HCT116 (cell line): ENCODE measurements around the gene CEP112. TPM values are rescaled to one million over a fixed set of nuclear protein-coding genes. Genes with fewer than 3 reads are reported as not detected.

Experiments used
- ATAC-seq: fragments of 200-7000 bp; cut with Tn5 transposase; 2 replicates; pipeline ENCODE4 v1.9.1; 2020; ENCODE audit warnings: mild to moderate bottlenecking, moderate library complexity
- BruUV-seq: library from RNA; stranded (reverse); fragments of 400-500 nt; replicated peaks from 2 replicates; lab custom pipeline; 2021; lab: Mats Ljungman, UMichigan
- CTCF ChIA-PET: fragments of 300-600 bp; sonication (Branson Sonifier 250); formaldehyde crosslinking; loops from one replicate; lab custom pipeline; 2021; ENCODE audit warnings: antibody characterized with exemption; lab: Charles Lee
- POLR2A ChIA-PET: fragments of 300-600, 350-600 bp; sonication (Branson Sonifier 250); formaldehyde crosslinking; loops from one replicate; lab custom pipeline; 2021; ENCODE audit warnings: antibody characterized with exemption; lab: Charles Lee
- RAD21 ChIA-PET, 2 experiments: fragments of 300-600 bp; sonication (Branson Sonifier 250); formaldehyde crosslinking; loops; one replicate each; lab custom pipeline; 2023; ENCODE audit warnings: low total read pairs in 2 of 2; ENCODE audit not compliant: uncharacterized antibody in 2 of 2, unreplicated experiment in 2 of 2, low non-redundant PET in 1 of 2; lab: Charles Lee
- DNase-seq: peaks from one replicate; pipeline ENCODE4 v3.0.0-alpha.2; 2010; ENCODE audit warnings: low read depth, low spot score
- H2AFZ ChIP-seq: fragments of 200-600 bp; shearing (Covaris generic), sonication (generic); 2 replicates; pipeline ENCODE4 v1.6.1; 2017; ENCODE audit warnings: low read depth, mixed run types, mixed read lengths, antibody characterized with exemption, low read length; ENCODE audit not compliant: poor library complexity, severe bottlenecking
- H3K27ac ChIP-seq: 2 replicates; pipeline ENCODE4 v1.5.1; 2012; ENCODE audit warnings: low read depth, low read length
- H3K27me3 ChIP-seq: fragments of 200-600 bp; sonication (generic); 2 replicates; pipeline ENCODE4 v1.6.1; 2016; ENCODE audit warnings: mixed run types, low read length, mixed read lengths; ENCODE audit not compliant: insufficient read depth
- H3K36me3 ChIP-seq, 2 experiments: fragments of 200-500 bp in 1 of 2; fragments of 200-600 bp in 1 of 2; sonication (Bioruptor generic) in 1 of 2; sonication (generic) in 1 of 2; 2 replicates each; pipeline versions ENCODE4 v1.5.1 to v1.6.1; 2014 to 2016; ENCODE audit warnings: low read length in 2 of 2, inconsistent platforms in 1 of 2, mixed read lengths in 1 of 2, mixed run types in 1 of 2; ENCODE audit not compliant: insufficient read depth in 2 of 2, control insufficient read depth in 1 of 2
- H3K4me1 ChIP-seq, 2 experiments: fragments of 200-600 bp in 1 of 2; sonication (generic) in 1 of 2; 2 replicates each; pipeline versions ENCODE4 v1.5.1 to v1.6.1; 2012 to 2017; ENCODE audit warnings: low read length in 2 of 2, inconsistent platforms in 1 of 2, mild to moderate bottlenecking in 1 of 2, mixed read lengths in 1 of 2, mixed run types in 1 of 2, moderate library complexity in 1 of 2; ENCODE audit not compliant: insufficient read depth in 2 of 2, control insufficient read depth in 1 of 2
- H3K4me2 ChIP-seq: fragments of 200-600 bp; sonication (generic); 2 replicates; pipeline ENCODE4 v1.6.1; 2017; ENCODE audit warnings: mixed run types, low read length, mixed read lengths
- H3K4me3 ChIP-seq, 2 experiments: fragments of 200-600 bp in 1 of 2; sonication (generic) in 1 of 2; replicated peaks in 1 of 2; 2 replicates each; pipeline ENCODE4 v1.5.1; 2011 to 2016; ENCODE audit warnings: low read length in 2 of 2, control low read depth in 1 of 2, low read depth in 1 of 2, mild to moderate bottlenecking in 1 of 2, mixed read lengths in 1 of 2, mixed run types in 1 of 2
- H3K79me2 ChIP-seq: fragments of 200-600 bp; sonication (generic); 2 replicates; pipeline ENCODE4 v1.6.1; 2017; ENCODE audit warnings: mild to moderate bottlenecking, mixed run types, low read length, moderate library complexity, mixed read lengths; ENCODE audit not compliant: insufficient read depth
- H3K9ac ChIP-seq: fragments of 200-600 bp; sonication (generic); 2 replicates; pipeline ENCODE4 v1.6.1; 2016; ENCODE audit warnings: low read length, mixed read lengths
- H3K9me2 ChIP-seq: fragments of 200-600 bp; sonication (generic), shearing (Covaris generic); 2 replicates; pipeline ENCODE4 v1.6.1; 2017; ENCODE audit warnings: mixed run types, mild to moderate bottlenecking, moderate library complexity; ENCODE audit not compliant: insufficient read depth
- H3K9me3 ChIP-seq, 2 experiments: fragments of 200-500 bp in 1 of 2; fragments of 200-600 bp in 1 of 2; sonication (Bioruptor generic) in 1 of 2; sonication (generic) in 1 of 2; 2 replicates each; pipeline ENCODE4 v1.6.1; 2014 to 2017; ENCODE audit warnings: low read length in 2 of 2, mixed read lengths in 2 of 2, inconsistent platforms in 1 of 2, low read depth in 1 of 2, mild to moderate bottlenecking in 1 of 2, mixed run types in 1 of 2, moderate library complexity in 1 of 2; ENCODE audit not compliant: control insufficient read depth in 1 of 2, insufficient read depth in 1 of 2
- H4K20me1 ChIP-seq: fragments of 200-600 bp; sonication (generic), shearing (Covaris generic); 2 replicates; pipeline ENCODE4 v1.6.1; 2017; ENCODE audit warnings: mixed run types, mild to moderate bottlenecking, moderate library complexity; ENCODE audit not compliant: insufficient read depth
- ATF3 ChIP-seq: IDR thresholded peaks from 2 replicates; pipeline ENCODE4 v1.6.1; 2012
- CBX3 ChIP-seq: IDR thresholded peaks from 2 replicates; pipeline ENCODE4 v1.6.1; 2012; ENCODE audit warnings: low read depth
- CEBPB ChIP-seq: IDR thresholded peaks from 2 replicates; pipeline ENCODE4 v1.6.1; 2012; ENCODE audit warnings: low read depth
- CTCF ChIP-seq, 3 experiments: fragments of 200-600 bp in 1 of 3; sonication (generic) in 1 of 3; IDR thresholded peaks in 2 of 3; conservative IDR thresholded peaks in 1 of 3; 2 replicates each; pipeline ENCODE4 v1.5.1; 2012 to 2017; ENCODE audit warnings: low read depth in 2 of 3, low read length in 2 of 3, antibody characterized with exemption in 1 of 3, borderline replicate concordance in 1 of 3, control low read depth in 1 of 3, mild to moderate bottlenecking in 1 of 3, mixed read lengths in 1 of 3, mixed run types in 1 of 3, moderate library complexity in 1 of 3; ENCODE audit not compliant: insufficient read depth in 1 of 3
- EZH2 ChIP-seq: fragments of 200-600 bp; sonication (generic); IDR thresholded peaks from 2 replicates; pipeline ENCODE4 v1.6.1; 2017; ENCODE audit warnings: antibody characterized with exemption, mixed run types
- EZH2phosphoT487 ChIP-seq: fragments of 200-600 bp; IDR thresholded peaks from 2 replicates; pipeline ENCODE4 v1.6.1; 2018; ENCODE audit warnings: antibody characterized with exemption, borderline replicate concordance
- RAD21 ChIP-seq: IDR thresholded peaks from 2 replicates; pipeline ENCODE4 v1.6.1; 2012; ENCODE audit warnings: low read depth, mild to moderate bottlenecking
- SRF ChIP-seq: IDR thresholded peaks from 2 replicates; pipeline ENCODE4 v1.6.1; 2012; ENCODE audit warnings: low read depth
- intact Hi-C: fragments of 100-400 bp; cut with micrococcal nuclease; formaldehyde crosslinking; loops from 2 replicates; pipeline ENCODE4 v1.10.0; 2022
- total RNA-seq: library from RNA; stranded (reverse); gene quantifications from one replicate; pipeline ENCODE4 v1.2.1, GENCODE V29; 2021; ENCODE audit not compliant: unreplicated experiment
- TF ChIP-seq, protein P1 (sequence below): IDR thresholded peaks from 2 replicates; pipeline ENCODE4 v1.6.1; 2012

CEP112 gene
- total RNA-seq, 1 experiment from 2014 or later: 10.9 TPM

GRCh38 chr17:65987988-65988387, 203.9 kb downstream of the CEP112 start:
- no TSS peak for BruUV-seq
- H2AFZ ChIP-seq: no peak overlapping the region
- CTCF ChIA-PET: interaction anchor here (1.1 to 2.8 kb wide), 3 partner anchors 178 to 757 kb away, joined by 4 to 25 read pairs (median 22); no protein-coding TSS in a partner anchor

More at GRCh38 chr17:65987988-65988387, 203.9 kb downstream of the CEP112 start:
- Histone ChIP-seq H3K4me2 (no peak overlapping the region), H3K9me2 (no peaks in the 10 kb centered on the region), H3K4me1 (no peaks in the 10 kb centered on the region), H3K36me3 (no peaks in the 10 kb centered on the region), H3K4me3 (no peak overlapping the region), H3K9me3 (peaks cover 0 to 12% of the 10 kb centered on the region in 2 experiments; a peak in 1 of 4 replicates), H3K27ac (no peak overlapping the region), H3K79me2 (no peaks in the 10 kb centered on the region), H3K27me3 (no peaks in the 10 kb centered on the region), H3K9ac (no peak overlapping the region), H4K20me1 (no peaks in the 10 kb centered on the region)
- ATAC-seq (peak; percentile 97), DNase-seq (peak; percentile 66)
- 0 out of 2 replicates have a peak, but pooled peaks have one; percentile 42 for TF ChIP-seq SRF
- no peak for TF ChIP-seq CEBPB
- peak; percentile 95 for TF ChIP-seq RAD21
- TF ChIP-seq CTCF (IDR thresholded peaks at IDR 0.05 in 2 of 3, conservative IDR thresholded peaks at IDR 0.05 in 1 of 3; ENCODE audit: borderline replicate concordance in 1 of 3, insufficient read depth in 1 of 3, low read depth in 2 of 3, low read length in 2 of 3): peak; percentile 71 to 95 (median 89)
- TF ChIP-seq ATF3: no peak
- TF ChIP-seq, protein P1, sequence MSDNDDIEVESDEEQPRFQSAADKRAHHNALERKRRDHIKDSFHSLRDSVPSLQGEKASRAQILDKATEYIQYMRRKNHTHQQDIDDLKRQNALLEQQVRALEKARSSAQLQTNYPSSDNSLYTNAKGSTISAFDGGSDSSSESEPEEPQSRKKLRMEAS: peak; percentile 21; the same call in 1 of the 2 replicates
- peak; percentile 84 for TF ChIP-seq CBX3
- no peak for TF ChIP-seq EZH2
- TF ChIP-seq EZH2phosphoT487: no peak
- ChIA-PET POLR2A (no interaction called here), RAD21 (interaction anchor here in 1 of 2 experiments (1.9 kb wide), 1 partner anchor 756 kb away, joined by 5 read pairs; no protein-coding TSS in a partner anchor)
- intact Hi-C loops: loop anchor here (1.0 to 10.0 kb wide), 6 partner anchors 177 to 757 kb away; no protein-coding TSS in a partner anchor
